PC-3 (cell line): ENCODE measurements around the gene MGAT5. TPM values are rescaled to one million over a fixed set of nuclear protein-coding genes. Genes with fewer than 3 reads are reported as not detected.

Experiments used
- ATAC-seq: fragments of 200-7000 bp; cut with Tn5 transposase; 2 replicates; pipeline ENCODE4 v1.9.1; 2020; ENCODE audit warnings: mild to moderate bottlenecking, moderate library complexity
- BruUV-seq: library from RNA; stranded (reverse); fragments of 400-500 nt; replicated peaks from 2 replicates; lab custom pipeline; 2021; lab: Mats Ljungman, UMichigan
- CTCF ChIA-PET: fragments of 300-600 bp; sonication (Branson Sonifier 250); formaldehyde crosslinking; loops from one replicate; lab custom pipeline; 2022; ENCODE audit warnings: antibody characterized with exemption; lab: Charles Lee
- POLR2A ChIA-PET: fragments of 300-600 bp; sonication (Branson Sonifier 250); formaldehyde crosslinking; loops from one replicate; lab custom pipeline; 2022; ENCODE audit warnings: antibody characterized with exemption; ENCODE audit not compliant: unreplicated experiment; lab: Charles Lee
- DNase-seq: peaks from one replicate; pipeline ENCODE4 v3.0.0-alpha.2; 2015
- H2AFZ ChIP-seq: fragments of 300-600 bp; sonication (generic); 2 replicates; pipeline ENCODE4 v1.6.0; 2016; ENCODE audit warnings: antibody characterized with exemption, low read length
- H3F3A ChIP-seq: fragments of 300-600 bp; sonication (generic); one replicate; pipeline ENCODE4 v1.6.0; 2017; ENCODE audit warnings: antibody characterized with exemption, low read length, control low read depth, mild to moderate bottlenecking; ENCODE audit not compliant: unreplicated experiment
- H3K27ac ChIP-seq: fragments of 300-600 bp; sonication (generic); 2 replicates; pipeline ENCODE4 v1.5.1; 2016; ENCODE audit warnings: mild to moderate bottlenecking, low read length
- H3K27me3 ChIP-seq: fragments of 300-600 bp; sonication (generic); 2 replicates; pipeline ENCODE4 v1.6.1; 2016; ENCODE audit warnings: low read length, mixed read lengths
- H3K36me3 ChIP-seq: fragments of 300-600 bp; sonication (generic); 2 replicates; pipeline ENCODE4 v1.6.1; 2016; ENCODE audit warnings: low read depth, mixed run types, low read length, mixed read lengths
- H3K4me1 ChIP-seq: fragments of 300-600 bp; sonication (generic); 2 replicates; pipeline ENCODE4 v1.5.1; 2016; ENCODE audit warnings: low read length; ENCODE audit not compliant: insufficient read depth
- H3K4me2 ChIP-seq: fragments of 300-600 bp; sonication (generic); 2 replicates; pipeline ENCODE4 v1.6.0; 2016; ENCODE audit warnings: low read length
- H3K4me3 ChIP-seq: fragments of 300-600 bp; sonication (generic); 2 replicates; pipeline ENCODE4 v1.5.1; 2016; ENCODE audit warnings: mild to moderate bottlenecking, low read length, mixed read lengths
- H3K79me2 ChIP-seq: fragments of 300-600 bp; sonication (generic); 2 replicates; pipeline ENCODE4 v1.6.1; 2017; ENCODE audit warnings: low read length, mixed read lengths
- H3K9ac ChIP-seq: fragments of 300-600 bp; sonication (generic); 2 replicates; pipeline ENCODE4 v1.6.0; 2016; ENCODE audit warnings: mild to moderate bottlenecking, low read length
- H3K9me2 ChIP-seq: fragments of 300-600 bp; sonication (generic); replicated peaks from 2 replicates; pipeline ENCODE4 v1.6.1; 2016; ENCODE audit warnings: mixed run types, low read length, mixed read lengths
- H3K9me3 ChIP-seq: fragments of 300-600 bp; sonication (generic); 2 replicates; pipeline ENCODE4 v1.6.1; 2016; ENCODE audit warnings: low read length, mixed read lengths
- H4K20me1 ChIP-seq: fragments of 300-600 bp; sonication (generic); 2 replicates; pipeline ENCODE4 v1.6.1; 2016; ENCODE audit warnings: low read length, mixed read lengths
- CTCF ChIP-seq: fragments of 300-600 bp; sonication (generic); conservative IDR thresholded peaks from 2 replicates; pipeline ENCODE4 v1.5.1; 2017; ENCODE audit warnings: antibody characterized with exemption, low read depth, mild to moderate bottlenecking, low read length
- EZH2 ChIP-seq: fragments of 300-600 bp; sonication (generic); IDR thresholded peaks from one replicate; pipeline ENCODE4 v1.6.1; 2017; ENCODE audit warnings: antibody characterized with exemption, mild to moderate bottlenecking, low read length; ENCODE audit not compliant: unreplicated experiment
- EZH2phosphoT487 ChIP-seq: fragments of 300-600 bp; sonication (generic); IDR thresholded peaks from 2 replicates; pipeline ENCODE4 v1.6.1; 2018; ENCODE audit warnings: mild to moderate bottlenecking, antibody characterized with exemption, low read length, borderline replicate concordance
- intact Hi-C: fragments of 100-400 bp; cut with micrococcal nuclease; formaldehyde crosslinking; loops from 2 replicates; pipeline ENCODE4 v1.9.0; 2023
- total RNA-seq: library from RNA; depleted of rRNA; stranded (reverse); fragments of >200 nt; gene quantifications from 2 replicates; pipeline ENCODE4 v1.2.3, GENCODE V29; 2014

The MGAT5 gene
- total RNA-seq, 1 experiment from 2014 or later: 33.8 TPM

- H3K9me3 ChIP-seq: no peaks in the 10 kb centered on the region
- no peaks in the 10 kb centered on the region for H3K4me1 ChIP-seq
- no peaks in the 10 kb centered on the region for H3K27me3 ChIP-seq
- CTCF ChIA-PET: no interaction called here
- H3K4me2 ChIP-seq: no peak overlapping the region
- POLR2A ChIA-PET: no interaction called here
- H3F3A ChIP-seq: no peaks in the 10 kb centered on the region
- no peak for DNase-seq
- no peaks in the 10 kb centered on the region for H3K36me3 ChIP-seq
- H3K9me2 ChIP-seq: no peaks in the 10 kb centered on the region
- TF ChIP-seq EZH2phosphoT487: no peak
- TF ChIP-seq CTCF: no peak
- no peak for TF ChIP-seq EZH2
- BruUV-seq: no TSS peak
- ATAC-seq: no peak
- H3K4me3 ChIP-seq: no peak overlapping the region
- no peaks in the 10 kb centered on the region for H4K20me1 ChIP-seq
- H2AFZ ChIP-seq: no peak overlapping the region
- intact Hi-C loops: no loop called here
- H3K79me2 ChIP-seq: no peaks in the 10 kb centered on the region
- no peak overlapping the region for H3K9ac ChIP-seq
- no peak overlapping the region for H3K27ac ChIP-seq
These were observed 28.9 kb downstream of the MGAT5 start for GRCh38 chr2:134282629-134283400.

- Histone ChIP-seq H2AFZ (no peak overlapping the region), H3K36me3 (no peaks in the 10 kb centered on the region), H3K4me3 (no peak overlapping the region), H3K9me2 (no peaks in the 10 kb centered on the region), H3K79me2 (no peaks in the 10 kb centered on the region), H3K27ac (no peak overlapping the region), H3K9ac (no peak overlapping the region), H4K20me1 (no peaks in the 10 kb centered on the region), H3K27me3 (no peaks in the 10 kb centered on the region), H3K4me2 (no peak overlapping the region), H3F3A (no peaks in the 10 kb centered on the region), H3K4me1 (no peaks in the 10 kb centered on the region), H3K9me3 (no peaks in the 10 kb centered on the region)
- no peak for DNase-seq
- ChIA-PET POLR2A (interaction anchor here (0.6 kb wide), 1 partner anchor 1736 kb away, joined by 3 read pairs; no protein-coding TSS in a partner anchor), CTCF (no interaction called here)
- BruUV-seq: no TSS peak
- ATAC-seq: no peak
- no peak for TF ChIP-seq CTCF
- no peak for TF ChIP-seq EZH2phosphoT487
- TF ChIP-seq EZH2: no peak
- intact Hi-C loops: no loop called here
These were observed 29.8 kb downstream of the MGAT5 start for GRCh38 chr2:134283661-134284060.

- Histone ChIP-seq H2AFZ (no peak overlapping the region), H3K79me2 (no peaks in the 10 kb centered on the region), H3K27me3 (no peaks in the 10 kb centered on the region), H3F3A (no peaks in the 10 kb centered on the region), H3K4me3 (no peak overlapping the region), H3K9ac (no peak overlapping the region), H4K20me1 (no peaks in the 10 kb centered on the region), H3K4me2 (no peak overlapping the region), H3K9me2 (no peaks in the 10 kb centered on the region), H3K4me1 (no peaks in the 10 kb centered on the region), H3K36me3 (no peaks in the 10 kb centered on the region), H3K9me3 (no peaks in the 10 kb centered on the region), H3K27ac (no peak overlapping the region)
- TF ChIP-seq EZH2phosphoT487: no peak
- intact Hi-C loops: no loop called here
- BruUV-seq: no TSS peak
- DNase-seq (no peak), ATAC-seq (no peak)
- POLR2A ChIA-PET: interaction anchor here (0.6 kb wide), 1 partner anchor 1737 kb away, joined by 3 read pairs; no protein-coding TSS in a partner anchor
- CTCF ChIA-PET: no interaction called here
These were observed 30.3 kb downstream of the MGAT5 start for GRCh38 chr2:134284119-134284670.
